WTC11 (cell line): ENCODE data around the gene SLC12A9.

Experiments
- CTCF ChIP-seq: fragments of 200-600 bp; IDR thresholded peaks from 2 replicates; pipeline ENCODE4 v1.8.0; 2022; ENCODE audit warnings: antibody characterized with exemption
- TCF7 ChIP-seq: sonication (generic); formaldehyde crosslinking; IDR thresholded peaks from 2 replicates; pipeline ENCODE4 v1.8.0; 2022; ENCODE audit warnings: mild to moderate bottlenecking, low read depth, missing genetic modification reagents, moderate library complexity

GRCh38 chr7:100864263-100864845 lies 11.8 kb downstream of the SLC12A9 start:
- TF ChIP-seq CTCF (no peak), TCF7 (no peak)
